Spleen (tissue), 11 donors: ENCODE results near the gene ELAVL3. TPM values are rescaled to one million over a fixed set of nuclear protein-coding genes. Genes with fewer than 3 reads are reported as not detected.

Experiments
- DNase-seq: peaks from one replicate; pipeline ENCODE4 v3.0.0-alpha.2; 2020
- H3K27ac ChIP-seq, 8 donors: fragments of 200-600 bp; sonication (generic) in 7 of 8; 1 replicate in 4 of 8; 2 replicates in 4 of 8; pipeline versions ENCODE4 v1.5.0 to v1.8.0; 2016 to 2021; ENCODE audit warnings: inconsistent platforms in 4 of 8, mild to moderate bottlenecking in 4 of 8, moderate library complexity in 1 of 8
- H3K27me3 ChIP-seq, 7 donors: fragments of 200-600 bp; sonication (generic) in 6 of 7; replicated peaks in 1 of 7; 1 replicate in 4 of 7; 2 replicates in 3 of 7; pipeline versions ENCODE4 v1.5.0 to v1.8.0; 2016 to 2021; ENCODE audit warnings: inconsistent platforms in 3 of 7, mild to moderate bottlenecking in 1 of 7
- H3K36me3 ChIP-seq, 6 donors: fragments of 200-600 bp; sonication (generic) in 5 of 6; 1 replicate in 4 of 6; 2 replicates in 2 of 6; pipeline versions ENCODE4 v1.5.0 to v1.8.0; 2016 to 2021; ENCODE audit warnings: inconsistent platforms in 2 of 6
- H3K4me1 ChIP-seq, 6 donors: fragments of 200-600 bp; sonication (generic) in 5 of 6; 1 replicate in 3 of 6; 2 replicates in 3 of 6; pipeline versions ENCODE4 v1.5.0 to v1.8.0; 2016 to 2021; ENCODE audit warnings: inconsistent platforms in 3 of 6
- H3K4me3 ChIP-seq, 8 donors: fragments of 200-600 bp; sonication (generic) in 7 of 8; 1 replicate in 4 of 8; 2 replicates in 4 of 8; pipeline versions ENCODE4 v1.5.0 to v1.8.0; 2016 to 2021; ENCODE audit warnings: inconsistent platforms in 4 of 8, mild to moderate bottlenecking in 4 of 8, moderate library complexity in 2 of 8
- H3K9me3 ChIP-seq, 8 donors: fragments of 200-600 bp; sonication (generic) in 7 of 8; 1 replicate in 4 of 8; 2 replicates in 4 of 8; pipeline versions ENCODE4 v1.5.0 to v1.8.0; 2016 to 2021; ENCODE audit warnings: inconsistent platforms in 4 of 8
- CTCF ChIP-seq, 11 experiments: fragments of 200-600 bp in 7 of 11; fragments of 450-650 bp in 4 of 11; sonication (generic) in 4 of 11; IDR thresholded peaks in 8 of 11; conservative IDR thresholded peaks in 3 of 11; 1 replicate in 7 of 11; 2 replicates in 4 of 11; pipeline versions ENCODE4 v1.4.0 to v1.8.0; 2016 to 2021; ENCODE audit warnings: antibody characterized with exemption in 11 of 11, inconsistent platforms in 4 of 11, mild to moderate bottlenecking in 1 of 11
- POLR2A ChIP-seq, 3 donors: fragments of 450-650 bp; IDR thresholded peaks; one replicate each; pipeline ENCODE4 v1.5.1; 2017; ENCODE audit warnings: antibody characterized with exemption in 3 of 3, mild to moderate bottlenecking in 1 of 3
- POLR2AphosphoS5 ChIP-seq, 3 donors: sonication (generic); formaldehyde crosslinking; IDR thresholded peaks; one replicate each; pipeline ENCODE4 v1.5.1; 2017; ENCODE audit warnings: antibody characterized with exemption in 3 of 3
- WGBS, 5 donors: extraction: QIAGEN DNeasy Blood & Tissue Kit in 3 of 5; methylation state at CpG; one replicate each; pipeline versions ENCODE4 v1.1.5 to v1.1.7; 2013 to 2018; 5-methylcytosine and 5-hydroxymethylcytosine counted together
- intact Hi-C: fragments of 100-400 bp; cut with DNase I; formaldehyde crosslinking; loops from one replicate; pipeline ENCODE4 v1.15.0; 2023; ENCODE audit warnings: low total_unique reads
- polyA plus RNA-seq, 3 donors: library from polyadenylated mRNA; stranded (reverse); fragments of 200-250 nt; gene quantifications; one replicate each; pipeline ENCODE4 v1.2.1, GENCODE V29; 2013
- total RNA-seq, 7 donors: library from RNA; depleted of rRNA in 3 of 7; stranded (reverse); fragments of >200 nt in 3 of 7; fragmentation: NEBNext Ultra II Directional in 4 of 7; extraction: Animal tissue kit (Norgen Biotek cat#: 25700) in 4 of 7; gene quantifications; one replicate each; pipeline versions ENCODE4 v1.1.0 to v1.2.1, GENCODE V29; 2016 to 2021
- donor health status: healthy with polysubstance abuse.
- donor health status: DM: no; HTN: no; CAD: no; lungs with moderate emphysema.
- donor health status: DM: no; HTN: no; CAD: no.
- donor health status: Bipolar disorder and iron deficiency.
- donor health status: healthy.
- donor health status: DM: no; HTN: no; CAD: no.
- donor health status: DM: yes; HTN: yes; CAD: no.

The ELAVL3 gene
- total and polyA plus RNA-seq, 10 donors: 0.02 TPM; not detected in 9

- 93 to 98% (median 94%) methylated on average over 9 of the region's 9 CpGs for WGBS, 5 donors
Measured at GRCh38 chr19:11519138-11519537, 38.3 kb upstream of the ELAVL3 start.

GRCh38 chr19:11513946-11514345, 33.1 kb upstream of the ELAVL3 start:
- H3K27me3 ChIP-seq: no peaks in the 10 kb centered on the region
- TF ChIP-seq CTCF (IDR thresholded peaks at IDR 0.05 in 8 of 11, conservative IDR thresholded peaks at IDR 0.05 in 3 of 11) (no peak), POLR2A (IDR thresholded peaks at IDR 0.05) (no peak), POLR2AphosphoS5 (IDR thresholded peaks at IDR 0.05) (no peak)
- H3K36me3 ChIP-seq: peaks cover 0 to 91% (median 52%) of the 10 kb centered on the region in 6 donors
- intact Hi-C loops: no loop called here
- no peak for DNase-seq
- 94 to 97% (median 96%) methylated on average over 13 to 20 of the region's 20 CpGs for WGBS, 5 donors
- H3K4me1 ChIP-seq: no peaks in the 10 kb centered on the region
- no peak overlapping the region for H3K4me3 ChIP-seq
- no peaks in the 10 kb centered on the region for H3K9me3 ChIP-seq
- H3K27ac ChIP-seq: no peak overlapping the region

More at GRCh38 chr19:11519138-11519537, 38.3 kb upstream of the ELAVL3 start:
- H3K27me3 ChIP-seq: no peaks in the 10 kb centered on the region
- no peak for DNase-seq
- H3K4me1 ChIP-seq: no peaks in the 10 kb centered on the region
- H3K9me3 ChIP-seq: no peaks in the 10 kb centered on the region
- no peak overlapping the region for H3K27ac ChIP-seq
- no peak for TF ChIP-seq CTCF (IDR thresholded peaks at IDR 0.05 in 8 of 11, conservative IDR thresholded peaks at IDR 0.05 in 3 of 11)
- TF ChIP-seq POLR2A (IDR thresholded peaks at IDR 0.05): no peak
- no peak for TF ChIP-seq POLR2AphosphoS5 (IDR thresholded peaks at IDR 0.05)
- intact Hi-C loops: no loop called here
- no peak overlapping the region for H3K4me3 ChIP-seq
- H3K36me3 ChIP-seq: peaks cover 0 to 96% (median 41%) of the 10 kb centered on the region in 6 donors

- Histone ChIP-seq H3K4me1 (peaks cover 4 to 13% (median 7%) of the 10 kb centered on the region in 6 donors), H3K27me3 (no peaks in the 10 kb centered on the region), H3K27ac (no peak overlapping the region), H3K4me3 (no peak overlapping the region), H3K9me3 (no peaks in the 10 kb centered on the region), H3K36me3 (peaks cover 0 to 62% (median 31%) of the 10 kb centered on the region in 6 donors)
- intact Hi-C loops: no loop called here
- DNase-seq: no peak
- 87 to 96% (median 96%) methylated on average over 8 of the region's 8 CpGs for WGBS, 5 donors
- no peak for TF ChIP-seq POLR2AphosphoS5 (IDR thresholded peaks at IDR 0.05)
- no peak for TF ChIP-seq POLR2A (IDR thresholded peaks at IDR 0.05)
- no peak for TF ChIP-seq CTCF (IDR thresholded peaks at IDR 0.05 in 8 of 11, conservative IDR thresholded peaks at IDR 0.05 in 3 of 11)
Measured at GRCh38 chr19:11510444-11510843, 29.6 kb upstream of the ELAVL3 start.

GRCh38 chr19:11507370-11508078, 26.7 kb upstream of the ELAVL3 start:
- no peaks in the 10 kb centered on the region for H3K27me3 ChIP-seq
- H3K4me1 ChIP-seq: peaks cover 4 to 23% (median 16%) of the 10 kb centered on the region in 6 donors
- intact Hi-C loops: no loop called here
- H3K9me3 ChIP-seq: no peaks in the 10 kb centered on the region
- H3K4me3 ChIP-seq: no peak overlapping the region
- DNase-seq: no peak
- TF ChIP-seq CTCF (IDR thresholded peaks at IDR 0.05 in 8 of 11, conservative IDR thresholded peaks at IDR 0.05 in 3 of 11) (no peak), POLR2A (IDR thresholded peaks at IDR 0.05) (no peak), POLR2AphosphoS5 (IDR thresholded peaks at IDR 0.05) (peak in 1 of 3 donors; percentile 9)
- peaks cover 0 to 35% (median 13%) of the 10 kb centered on the region in 6 donors for H3K36me3 ChIP-seq
- H3K27ac ChIP-seq: no peak overlapping the region
- 89 to 95% (median 92%) methylated on average over 14 to 18 of the region's 18 CpGs for WGBS, 5 donors
